ENCODE data around the gene UVRAG.
A peak's percentile ranks its signal among the peaks of the same experiment; 100 is the strongest.
"Not testable (repeated sequence)": the region's sequence is repeated elsewhere in the genome, so short reads cannot be mapped to it uniquely, and the experiment has no call there.

Gene UVRAG

GRCh38 chr11:75880343-75880742 lies 65.3 kb downstream of the UVRAG start:
- DNase-seq = not testable (repeated sequence)

GRCh38 chr11:75884321-75884720 lies 69.3 kb downstream of the UVRAG start:
- no peak for DNase-seq

DNA sequence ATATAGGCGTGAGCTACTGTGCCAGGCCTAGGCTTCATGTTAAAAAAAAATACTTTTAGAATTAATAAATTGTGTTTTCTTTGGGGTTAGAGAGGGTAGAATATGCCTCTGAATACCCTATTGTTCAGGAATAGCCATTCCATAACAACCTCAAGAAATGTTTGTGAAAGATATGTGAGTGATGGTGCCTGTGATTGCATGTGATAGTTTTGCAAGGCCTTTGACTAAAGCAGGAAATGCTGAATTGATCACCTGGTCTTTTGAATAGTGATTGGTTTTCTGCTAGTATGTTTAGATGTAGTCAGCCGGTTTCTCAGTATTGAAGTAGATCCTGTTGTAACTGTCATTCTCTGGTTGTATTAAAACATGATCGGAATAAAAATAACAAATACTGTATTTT lies 73.4 kb downstream of the UVRAG start:
- DNase-seq = peak in 2 of 4 experiments; percentile 31 to 53

DNA sequence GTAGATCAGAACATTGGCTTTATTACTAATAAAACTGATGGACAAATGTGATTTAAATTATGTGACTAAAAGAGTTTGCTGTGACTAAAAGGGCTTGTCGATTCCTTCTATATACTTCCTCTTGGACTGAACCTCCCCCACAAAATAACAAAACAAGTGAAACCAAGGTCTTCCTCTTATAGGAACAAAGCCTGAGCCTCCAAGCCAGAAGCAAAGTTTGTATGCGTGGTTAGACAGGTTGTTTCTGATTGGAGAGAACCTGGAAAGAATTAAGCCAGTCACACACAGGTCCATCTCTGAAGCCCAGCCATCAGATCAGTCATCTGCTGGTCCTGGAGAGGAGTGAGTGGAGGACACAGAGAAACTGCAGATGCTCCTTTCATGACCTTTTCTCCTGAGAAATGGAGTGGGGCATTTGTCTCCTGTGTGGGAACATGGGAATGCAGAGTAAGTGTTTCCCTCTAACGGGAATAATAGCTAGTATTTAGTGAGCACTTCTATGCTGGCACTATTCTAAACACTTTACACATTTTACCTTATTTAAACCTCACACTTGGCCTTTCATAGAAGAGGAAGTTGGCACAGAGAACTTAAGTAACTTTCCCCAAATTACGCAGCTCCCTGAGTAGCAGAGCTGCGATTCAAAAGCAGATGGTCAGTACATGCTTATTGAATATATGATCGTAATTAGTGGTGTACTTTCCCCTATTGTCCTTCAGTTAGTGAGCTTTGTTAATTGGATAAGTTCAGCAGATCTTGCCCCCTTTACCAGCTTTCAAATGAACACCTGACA lies 77.1 kb downstream of the UVRAG start:
- peak; percentile 65 to 88 (median 76) for DNase-seq

- DNase-seq = peak in 2 of 4 experiments; percentile 41 to 47
Observed at GRCh38 chr11:75893251-75893650, 78.2 kb downstream of the UVRAG start.

DNA sequence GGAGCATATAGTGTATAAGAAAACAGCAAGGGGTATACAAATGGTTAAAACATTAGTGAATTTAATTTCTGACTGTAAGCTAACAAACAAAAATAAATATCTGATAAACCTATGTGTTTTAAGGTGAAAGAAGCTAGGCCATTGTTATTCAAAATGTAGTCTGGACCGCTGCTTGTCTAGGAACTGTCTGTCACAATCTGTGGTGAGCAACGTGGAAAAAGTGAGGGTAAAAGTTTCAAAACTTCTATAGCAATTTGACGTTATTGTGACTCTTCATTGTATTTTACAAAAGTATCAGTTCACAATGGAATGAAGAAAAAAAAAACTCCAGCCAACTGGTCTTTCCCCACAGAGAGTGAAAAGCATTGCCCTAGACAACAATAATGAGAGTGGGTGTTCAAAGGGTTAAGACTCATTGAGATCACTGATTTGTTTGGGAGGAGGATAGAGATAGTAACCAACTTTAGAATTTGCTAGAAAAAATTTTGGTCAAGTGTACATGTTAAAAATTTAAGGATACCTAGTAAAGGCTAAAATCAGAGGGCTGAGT lies 79.1 kb downstream of the UVRAG start:
- DNase-seq = no peak

DNA sequence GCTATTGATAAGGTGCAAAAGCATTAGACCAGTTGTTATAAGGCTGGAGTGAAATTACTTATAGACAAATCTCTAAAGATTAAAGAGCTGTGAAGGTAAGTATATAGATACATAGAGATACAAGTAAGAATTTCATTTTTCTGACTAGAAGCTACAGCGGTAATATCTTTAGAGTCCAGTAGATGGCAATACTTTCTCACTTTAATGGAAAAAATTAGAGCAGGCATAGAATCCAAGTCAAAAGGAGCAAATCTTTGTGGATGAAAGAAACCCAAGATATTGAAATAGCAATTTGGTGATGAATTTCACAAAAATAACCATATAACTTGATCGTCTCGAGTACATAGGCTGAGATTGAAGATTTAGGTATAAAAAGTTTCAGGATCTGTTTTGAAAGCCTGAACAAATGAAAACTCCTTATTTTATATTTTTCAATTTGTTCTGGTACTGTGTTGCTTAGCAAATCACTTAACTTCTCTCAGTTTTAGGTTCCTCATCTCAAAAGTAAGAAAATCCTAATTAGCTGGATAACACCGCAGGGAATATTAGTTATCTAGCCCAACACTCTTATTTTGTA lies 81.9 kb downstream of the UVRAG start:
- peak in 3 of 4 experiments; percentile 28 to 78 (median 61) for DNase-seq

- no peak for DNase-seq
Observed at GRCh38 chr11:75898871-75899270, 83.9 kb downstream of the UVRAG start.

- no peak for DNase-seq
Observed at GRCh38 chr11:75899806-75900205, 84.8 kb downstream of the UVRAG start.

DNA sequence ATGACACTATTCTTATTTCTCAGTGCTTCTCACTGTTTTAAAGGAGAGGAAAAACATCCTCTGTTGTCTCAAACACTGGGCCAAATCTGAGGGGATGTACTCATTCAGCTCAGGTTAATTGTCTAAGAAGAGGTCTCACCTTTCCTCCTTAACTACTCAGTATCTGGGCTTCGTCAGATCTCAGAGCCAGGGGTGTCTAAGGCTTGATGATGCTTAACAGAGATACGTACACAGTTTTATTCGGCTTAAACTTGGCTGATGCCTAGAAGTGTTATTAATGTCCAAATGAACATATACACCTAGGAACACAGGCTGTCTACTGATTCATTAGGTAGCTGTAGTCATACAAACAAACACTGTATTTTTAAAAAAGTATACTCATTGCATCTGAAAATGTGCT lies 85.8 kb downstream of the UVRAG start:
- no peak for DNase-seq

DNA sequence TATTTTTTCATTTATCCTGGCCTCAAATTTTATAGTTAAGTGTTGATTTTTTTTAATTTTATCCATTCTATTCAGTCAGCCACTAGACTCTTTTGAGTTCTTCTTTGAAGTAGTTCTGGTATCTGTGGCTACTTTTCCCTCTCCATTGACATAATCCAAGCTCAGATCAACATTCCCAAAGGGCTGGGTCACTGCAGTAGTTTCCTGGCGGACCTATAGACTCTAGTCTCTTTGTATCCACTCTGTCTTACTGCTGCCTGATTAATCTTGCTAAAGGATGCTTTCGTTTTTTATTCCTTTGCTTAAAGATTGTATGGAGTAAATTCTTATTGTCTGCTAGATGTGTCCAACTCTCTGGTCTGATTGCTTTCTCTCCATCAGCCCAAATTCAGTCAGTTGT lies 87.6 kb downstream of the UVRAG start:
- DNase-seq = no peak

DNA sequence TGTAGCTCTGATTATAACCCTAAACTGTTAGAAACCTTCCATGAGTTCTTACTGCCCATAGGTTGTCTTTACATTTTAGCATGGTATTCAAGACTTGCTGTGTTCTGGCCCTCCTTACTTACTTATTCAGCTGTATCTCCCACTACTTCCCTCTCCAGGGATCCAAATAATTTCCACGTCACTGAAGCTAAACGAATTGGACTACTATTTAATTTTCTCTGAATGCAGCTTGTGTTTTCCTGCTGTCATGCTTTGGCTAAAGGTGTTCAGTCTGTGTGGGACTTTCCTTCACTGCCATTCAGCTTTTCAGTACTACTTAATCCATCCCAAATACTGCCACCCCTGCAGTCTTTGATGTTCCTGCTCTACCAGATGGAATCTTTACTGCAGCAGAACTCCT lies 88.3 kb downstream of the UVRAG start:
- DNase-seq = no peak

DNA sequence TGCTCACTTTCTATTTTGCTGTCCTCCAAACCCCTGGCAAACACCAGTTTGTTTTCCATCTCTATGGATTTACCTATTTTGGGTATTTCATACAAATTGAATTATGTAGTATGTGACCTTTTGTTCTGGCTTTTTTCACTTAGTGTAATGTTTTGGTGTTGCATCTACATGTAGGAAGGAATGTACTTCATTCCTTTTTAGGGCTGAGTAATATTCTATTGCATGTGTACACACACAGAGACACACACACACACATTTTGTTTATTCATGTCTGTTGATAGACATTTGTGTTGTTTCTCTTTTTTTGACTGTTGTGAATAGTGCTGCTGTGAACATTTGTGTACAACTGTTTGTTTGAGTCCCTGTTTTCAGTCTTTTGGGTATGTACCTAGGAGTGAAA lies 90.4 kb downstream of the UVRAG start:
- no peak for DNase-seq

- no peak for DNase-seq
Observed at GRCh38 chr11:75907906-75908527, 93.0 kb downstream of the UVRAG start.

GRCh38 chr11:75910426-75911145 lies 95.6 kb downstream of the UVRAG start:
- DNase-seq = no peak

GRCh38 chr11:75911459-75911858 lies 96.4 kb downstream of the UVRAG start:
- DNase-seq = no peak

- no peak for DNase-seq
Observed at GRCh38 chr11:75913984-75914383, 99.0 kb downstream of the UVRAG start.

GRCh38 chr11:75916882-75917281 lies 101.9 kb downstream of the UVRAG start:
- no peak for DNase-seq

DNA sequence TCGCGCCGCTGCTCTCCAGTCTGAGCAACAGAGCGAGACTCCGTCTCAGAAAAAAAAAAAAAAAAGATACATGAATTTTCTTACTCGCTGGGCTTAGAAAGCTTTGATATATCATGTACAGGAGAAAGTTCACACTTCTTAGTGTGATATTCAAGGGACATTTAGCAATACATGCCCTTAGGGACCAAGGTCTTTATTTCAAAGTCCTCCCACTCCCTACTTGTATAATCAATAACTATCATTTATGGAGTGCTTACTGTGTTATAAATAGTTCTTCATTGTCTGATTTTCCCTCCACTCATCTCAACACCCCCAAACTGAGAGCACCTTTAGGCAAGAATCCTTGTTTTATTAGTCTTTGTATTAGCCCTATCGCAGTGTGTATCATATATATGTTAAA lies 103.3 kb downstream of the UVRAG start:
- no peak for DNase-seq

DNA sequence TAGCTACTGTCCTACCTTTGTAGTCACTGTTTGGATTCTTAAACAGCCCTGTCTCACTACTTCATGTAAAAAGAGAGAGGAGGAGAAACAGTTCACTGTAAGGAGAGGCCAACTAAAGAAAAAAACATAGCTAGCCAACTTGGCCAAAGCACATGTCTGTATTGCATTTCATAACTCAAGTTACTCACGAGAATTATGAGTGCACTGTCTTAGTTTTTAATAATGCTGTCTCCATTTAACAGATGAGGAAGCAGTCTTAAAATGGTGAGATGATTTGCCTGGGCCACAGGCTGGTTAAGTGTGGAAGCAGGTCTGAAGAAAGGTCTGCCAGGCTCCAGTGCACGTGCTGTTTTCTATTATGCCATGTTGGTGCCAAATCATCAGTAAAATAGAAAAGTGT lies 104.5 kb downstream of the UVRAG start:
- DNase-seq = peak; percentile 5 to 55 (median 30)

GRCh38 chr11:75920848-75921247 lies 105.8 kb downstream of the UVRAG start:
- no peak for DNase-seq

GRCh38 chr11:75921808-75922207 lies 106.8 kb downstream of the UVRAG start:
- no peak for DNase-seq

Measured in suppressor macrophage (primary cell).